ENCODE results near the gene GALK2.

The GALK2 gene

GRCh38 chr15:49331951-49332350, 161.9 kb downstream of the GALK2 start:
- no peak for ATAC-seq
- no peak for TF ChIP-seq RARB (CRISPR knock-in tag; IDR thresholded peaks at IDR 0.05)
- TF ChIP-seq ARNTL (CRISPR knock-in tag; IDR thresholded peaks at IDR 0.05; ENCODE audit: borderline replicate concordance, low read depth) = no peak
- no peak for TF ChIP-seq OSR1 (CRISPR knock-in tag; IDR thresholded peaks at IDR 0.05)
- no peak for TF ChIP-seq ZC3H10 (CRISPR knock-in tag; IDR thresholded peaks at IDR 0.05)
- no peak for TF ChIP-seq PPARA (CRISPR knock-in tag; IDR thresholded peaks at IDR 0.05; ENCODE audit: borderline replicate concordance)
- no peak for TF ChIP-seq TOX (CRISPR knock-in tag; IDR thresholded peaks at IDR 0.05; ENCODE audit: borderline replicate concordance)

DNA sequence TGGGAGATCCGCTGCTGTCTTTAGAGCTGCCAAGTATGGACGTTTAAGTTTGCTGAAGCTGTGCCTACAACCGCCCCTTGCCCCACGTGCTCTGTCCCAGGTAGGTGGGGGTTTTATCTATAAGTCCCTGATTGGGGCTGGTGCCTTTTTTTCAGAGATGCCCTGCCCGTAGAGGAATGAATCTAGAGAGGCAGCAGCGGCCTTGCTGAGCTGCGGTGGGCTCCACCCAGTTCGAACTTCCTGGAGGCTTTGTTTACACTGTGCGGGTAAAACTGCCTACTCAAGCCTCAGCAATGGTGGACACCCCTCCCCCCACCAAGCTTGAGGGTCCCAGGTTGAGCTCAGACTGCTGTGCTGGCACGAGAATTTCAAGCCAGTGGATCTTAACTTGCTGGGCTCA, 169.6 kb downstream of the GALK2 start:
- TF ChIP-seq ZFP30 (CRISPR knock-in tag; IDR thresholded peaks at IDR 0.05) (no peak), ZNF565 (CRISPR knock-in tag; conservative IDR thresholded peaks at IDR 0.05; ENCODE audit: low read depth) (no peak), TCF4 (CRISPR knock-in tag; IDR thresholded peaks at IDR 0.05; ENCODE audit: borderline replicate concordance) (no peak), ESRRG (CRISPR knock-in tag; IDR thresholded peaks at IDR 0.05) (no peak), ARNTL (CRISPR knock-in tag; IDR thresholded peaks at IDR 0.05; ENCODE audit: borderline replicate concordance, low read depth) (no peak), PPARA (CRISPR knock-in tag; IDR thresholded peaks at IDR 0.05; ENCODE audit: borderline replicate concordance) (no peak), POU6F1 (CRISPR knock-in tag; IDR thresholded peaks at IDR 0.05; ENCODE audit: borderline replicate concordance, low read depth) (no peak), ZC3H10 (CRISPR knock-in tag; IDR thresholded peaks at IDR 0.05) (no peak), ZNF70 (CRISPR knock-in tag; IDR thresholded peaks at IDR 0.05) (no peak), SNAI2 (CRISPR knock-in tag; IDR thresholded peaks at IDR 0.05) (no peak), ZNF8 (CRISPR knock-in tag; IDR thresholded peaks at IDR 0.05) (no peak), CSDC2 (CRISPR knock-in tag; IDR thresholded peaks at IDR 0.05) (no peak), OSR1 (CRISPR knock-in tag; IDR thresholded peaks at IDR 0.05) (no peak), ZFP3 (CRISPR knock-in tag; IDR thresholded peaks at IDR 0.05) (no peak), CSRNP3 (CRISPR knock-in tag; IDR thresholded peaks at IDR 0.05) (no peak), GLIS3 (CRISPR knock-in tag; IDR thresholded peaks at IDR 0.05) (no peak)
- TF ChIP-seq, protein P1, sequence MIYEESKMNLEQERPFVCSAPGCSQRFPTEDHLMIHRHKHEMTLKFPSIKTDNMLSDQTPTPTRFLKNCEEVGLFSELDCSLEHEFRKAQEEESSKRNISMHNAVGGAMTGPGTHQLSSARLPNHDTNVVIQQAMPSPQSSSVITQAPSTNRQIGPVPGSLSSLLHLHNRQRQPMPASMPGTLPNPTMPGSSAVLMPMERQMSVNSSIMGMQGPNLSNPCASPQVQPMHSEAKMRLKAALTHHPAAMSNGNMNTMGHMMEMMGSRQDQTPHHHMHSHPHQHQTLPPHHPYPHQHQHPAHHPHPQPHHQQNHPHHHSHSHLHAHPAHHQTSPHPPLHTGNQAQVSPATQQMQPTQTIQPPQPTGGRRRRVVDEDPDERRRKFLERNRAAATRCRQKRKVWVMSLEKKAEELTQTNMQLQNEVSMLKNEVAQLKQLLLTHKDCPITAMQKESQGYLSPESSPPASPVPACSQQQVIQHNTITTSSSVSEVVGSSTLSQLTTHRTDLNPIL (CRISPR knock-in tag; IDR thresholded peaks at IDR 0.05; ENCODE audit: low read depth) = no peak
- TF ChIP-seq, protein P2, sequence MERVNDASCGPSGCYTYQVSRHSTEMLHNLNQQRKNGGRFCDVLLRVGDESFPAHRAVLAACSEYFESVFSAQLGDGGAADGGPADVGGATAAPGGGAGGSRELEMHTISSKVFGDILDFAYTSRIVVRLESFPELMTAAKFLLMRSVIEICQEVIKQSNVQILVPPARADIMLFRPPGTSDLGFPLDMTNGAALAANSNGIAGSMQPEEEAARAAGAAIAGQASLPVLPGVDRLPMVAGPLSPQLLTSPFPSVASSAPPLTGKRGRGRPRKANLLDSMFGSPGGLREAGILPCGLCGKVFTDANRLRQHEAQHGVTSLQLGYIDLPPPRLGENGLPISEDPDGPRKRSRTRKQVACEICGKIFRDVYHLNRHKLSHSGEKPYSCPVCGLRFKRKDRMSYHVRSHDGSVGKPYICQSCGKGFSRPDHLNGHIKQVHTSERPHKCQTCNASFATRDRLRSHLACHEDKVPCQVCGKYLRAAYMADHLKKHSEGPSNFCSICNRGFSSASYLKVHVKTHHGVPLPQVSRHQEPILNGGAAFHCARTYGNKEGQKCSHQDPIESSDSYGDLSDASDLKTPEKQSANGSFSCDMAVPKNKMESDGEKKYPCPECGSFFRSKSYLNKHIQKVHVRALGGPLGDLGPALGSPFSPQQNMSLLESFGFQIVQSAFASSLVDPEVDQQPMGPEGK (CRISPR knock-in tag; IDR thresholded peaks at IDR 0.05; ENCODE audit: borderline replicate concordance) = no peak
- no peak for ATAC-seq

DNA sequence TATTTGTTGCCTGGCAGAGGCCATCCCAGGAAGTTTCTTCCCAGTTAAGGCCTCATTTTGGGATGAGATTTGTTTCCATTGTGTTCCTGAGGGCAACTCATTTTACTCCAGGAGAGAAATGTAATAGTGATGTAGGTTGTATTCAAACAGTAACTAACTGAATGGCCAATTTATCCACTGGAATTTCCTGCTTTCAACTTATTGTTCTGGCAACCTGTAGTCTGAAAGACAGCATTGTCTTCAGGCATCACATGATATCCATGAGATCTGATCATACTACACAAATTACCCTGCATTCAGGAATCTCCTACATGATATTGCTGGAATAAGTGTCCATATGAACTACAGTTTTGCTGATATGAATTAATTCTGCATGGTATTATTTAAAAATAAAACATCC, 173.5 kb downstream of the GALK2 start:
- no peak for ATAC-seq

More for the DNA sequence above, 173.5 kb downstream of the GALK2 start:
- TF ChIP-seq CSDC2 (CRISPR knock-in tag; IDR thresholded peaks at IDR 0.05) (no peak), ZNF565 (CRISPR knock-in tag; conservative IDR thresholded peaks at IDR 0.05; ENCODE audit: low read depth) (no peak), BACH2 (CRISPR knock-in tag; IDR thresholded peaks at IDR 0.05; ENCODE audit: borderline replicate concordance) (no peak), SNAI2 (CRISPR knock-in tag; IDR thresholded peaks at IDR 0.05) (no peak), ISL1 (CRISPR knock-in tag; IDR thresholded peaks at IDR 0.05) (no peak), POU6F1 (CRISPR knock-in tag; IDR thresholded peaks at IDR 0.05; ENCODE audit: borderline replicate concordance, low read depth) (no peak), TCF4 (CRISPR knock-in tag; IDR thresholded peaks at IDR 0.05; ENCODE audit: borderline replicate concordance) (no peak), PPARA (CRISPR knock-in tag; IDR thresholded peaks at IDR 0.05; ENCODE audit: borderline replicate concordance) (no peak), ARNTL (CRISPR knock-in tag; IDR thresholded peaks at IDR 0.05; ENCODE audit: borderline replicate concordance, low read depth) (no peak), ESRRG (CRISPR knock-in tag; IDR thresholded peaks at IDR 0.05) (no peak), CSRNP3 (CRISPR knock-in tag; IDR thresholded peaks at IDR 0.05) (no peak), RARB (CRISPR knock-in tag; IDR thresholded peaks at IDR 0.05) (no peak), TOX (CRISPR knock-in tag; IDR thresholded peaks at IDR 0.05; ENCODE audit: borderline replicate concordance) (no peak), ZNF8 (CRISPR knock-in tag; IDR thresholded peaks at IDR 0.05) (no peak), OSR1 (CRISPR knock-in tag; IDR thresholded peaks at IDR 0.05) (no peak)
- TF ChIP-seq, protein P2 (CRISPR knock-in tag; IDR thresholded peaks at IDR 0.05; ENCODE audit: borderline replicate concordance) = no peak
- TF ChIP-seq, protein P1 (CRISPR knock-in tag; IDR thresholded peaks at IDR 0.05; ENCODE audit: low read depth) = no peak

All from SK-N-SH treated with all-trans-retinoic acid at 6 μM for 48 hours (cell line).